Subcutaneous adipose tissue (tissue), 4 donors: ENCODE measurements around the gene FAM131B. TPM values are rescaled to one million over a fixed set of nuclear protein-coding genes. Genes with fewer than 3 reads are reported as not detected.

Source experiments
- CTCF ChIP-seq: fragments of 450-650 bp; IDR thresholded peaks from one replicate; pipeline ENCODE4 v1.5.1; 2016; ENCODE audit warnings: low read depth, mild to moderate bottlenecking, control low read depth, antibody characterized with exemption, moderate library complexity
- total RNA-seq, 4 donors: library from RNA; depleted of rRNA; stranded (reverse); fragments of >200 nt; gene quantifications; one replicate each; pipeline ENCODE4 v1.1.0, GENCODE V29; 2016

The FAM131B gene
- total RNA-seq, 4 donors from 2014 or later: 0.19 to 2.4 (median 0.22) TPM; not detected in 1

- TF ChIP-seq CTCF: no peak
These were observed 6.0 kb downstream of the FAM131B start for GRCh38 chr7:143356414-143357050.

- no peak for TF ChIP-seq CTCF
These were observed 6.8 kb downstream of the FAM131B start for GRCh38 chr7:143355450-143356385.

GRCh38 chr7:143354965-143355364 lies 7.5 kb downstream of the FAM131B start:
- no peak for TF ChIP-seq CTCF

GRCh38 chr7:143354376-143354775 lies 8.1 kb downstream of the FAM131B start:
- TF ChIP-seq CTCF: no peak

DNA sequence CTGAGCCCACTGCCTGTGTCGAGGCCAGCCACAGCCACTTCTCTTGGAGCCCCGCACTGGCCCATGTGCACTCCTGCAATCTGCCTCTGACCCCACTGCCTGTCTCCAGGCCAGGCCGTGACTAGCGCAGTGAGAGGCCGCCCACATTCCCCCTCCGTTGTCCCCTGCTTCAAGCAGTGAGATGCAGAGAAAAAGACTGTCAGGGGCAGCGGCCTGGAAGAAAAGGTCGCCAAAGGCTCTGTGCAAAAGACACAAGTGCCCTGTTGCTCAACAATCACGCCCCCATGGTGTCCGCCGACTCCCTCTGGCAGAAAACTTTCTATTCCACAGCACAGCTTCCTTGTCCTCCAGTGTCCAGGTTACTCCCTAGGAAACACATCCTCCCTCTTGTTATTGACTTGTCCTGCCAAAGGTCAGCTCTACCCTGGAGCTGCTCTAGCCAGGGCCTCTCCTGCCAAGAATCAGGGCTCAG lies 9.9 kb downstream of the FAM131B start:
- no peak for TF ChIP-seq CTCF

GRCh38 chr7:143351574-143351973 lies 10.9 kb downstream of the FAM131B start:
- no peak for TF ChIP-seq CTCF

DNA sequence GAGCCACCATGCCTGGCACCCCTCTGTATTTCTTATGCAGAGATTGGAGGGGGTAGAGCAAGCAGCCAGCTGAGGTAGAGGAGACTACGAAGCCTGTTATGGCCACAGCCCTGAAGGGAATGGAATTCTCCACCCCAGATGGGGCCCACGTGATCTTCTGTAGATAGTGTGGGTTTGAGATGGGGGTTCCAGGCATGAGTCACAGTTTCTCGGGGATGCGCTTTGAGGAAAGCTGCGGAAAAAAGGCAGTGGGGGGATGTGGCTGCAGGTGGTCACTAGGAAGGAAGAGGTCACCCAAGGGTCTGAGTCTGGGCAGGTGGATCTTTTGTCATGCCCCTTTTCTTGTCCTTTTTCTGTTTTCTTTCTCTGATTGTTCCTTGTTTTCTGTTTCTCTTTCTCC lies 11.5 kb downstream of the FAM131B start:
- no peak for TF ChIP-seq CTCF
